HL-60 (cell line): ENCODE data around the gene FOXN1.

Source experiments
- DNase-seq, 2 experiments: peaks; one replicate each; pipeline ENCODE4 v3.0.0-alpha.2; 2010 to 2020; ENCODE audit warnings: low read depth in 1 of 2, low spot score in 1 of 2
- H3K27ac ChIP-seq: fragments of 250-450 bp; sonication (Bioruptor Pico); replicated peaks from 2 replicates; pipeline ENCODE4 v1.5.1; 2020; ENCODE audit warnings: mild to moderate bottlenecking, moderate library complexity
- H3K27me3 ChIP-seq: fragments of 250-450 bp; sonication (Bioruptor Pico); 2 replicates; pipeline ENCODE4 v1.5.1; 2021; ENCODE audit warnings: mild to moderate bottlenecking, moderate library complexity; ENCODE audit not compliant: insufficient read depth, poor library complexity, severe bottlenecking
- H3K4me3 ChIP-seq: replicated peaks from 2 replicates; pipeline ENCODE4 v1.5.1; 2011; ENCODE audit warnings: mild to moderate bottlenecking, control low read depth, low read length; ENCODE audit not compliant: insufficient read depth
- CTCF ChIP-seq: IDR thresholded peaks from one replicate; pipeline ENCODE4 v1.5.1; 2011; ENCODE audit warnings: low read length, control low read depth, inconsistent platforms; ENCODE audit not compliant: insufficient read depth
- GABPA ChIP-seq: IDR thresholded peaks from 2 replicates; pipeline ENCODE4 v1.6.1; 2012; ENCODE audit warnings: low read depth
- POLR2AphosphoS5 ChIP-seq: IDR thresholded peaks from 2 replicates; pipeline ENCODE4 v1.6.1; 2012; ENCODE audit warnings: low read depth
- REST ChIP-seq: IDR thresholded peaks from 2 replicates; pipeline ENCODE4 v1.6.1; 2012; ENCODE audit warnings: low read depth; ENCODE audit not compliant: insufficient replicate concordance
- SPI1 ChIP-seq: IDR thresholded peaks from 2 replicates; pipeline ENCODE4 v1.6.1; 2012; ENCODE audit warnings: low read depth, mild to moderate bottlenecking, borderline replicate concordance

The FOXN1 gene

GRCh38 chr17:28584434-28584833 lies 78.3 kb downstream of the FOXN1 start:
- TF ChIP-seq GABPA (no peak), SPI1 (no peak), CTCF (no peak), REST (no peak), POLR2AphosphoS5 (no peak)
- Histone ChIP-seq H3K4me3 (no peak overlapping the region), H3K27ac (no peak overlapping the region), H3K27me3 (no peaks in the 10 kb centered on the region)
- no peak for DNase-seq

GRCh38 chr17:28585851-28586250 lies 79.7 kb downstream of the FOXN1 start:
- H3K4me3 ChIP-seq: no peak overlapping the region
- H3K27me3 ChIP-seq: no peaks in the 10 kb centered on the region
- no peak for DNase-seq
- no peak overlapping the region for H3K27ac ChIP-seq
- no peak for TF ChIP-seq SPI1
- TF ChIP-seq REST: no peak
- TF ChIP-seq CTCF: no peak
- TF ChIP-seq GABPA: no peak
- no peak for TF ChIP-seq POLR2AphosphoS5
